Measurements from ENCODE around the gene PALB2. TPM values are rescaled to one million over a fixed set of nuclear protein-coding genes. Genes with fewer than 3 reads are reported as not detected.

Gene PALB2
- total and polyA plus RNA-seq, 9 of the 15 experiments (the other 6 are each of a cell fraction or from before 2014, with no cell fraction given): 7.0 to 25.8 (median 15.2) TPM

GRCh38 chr16:23678430-23679273 lies 37.5 kb upstream of the PALB2 start, which contains the start of gene PLK1 (continued):
- TF ChIP-seq ZNF224 (CRISPR knock-in tag; IDR thresholded peaks at IDR 0.05) (no peak), SIX5 (IDR thresholded peaks at IDR 0.05; ENCODE audit: borderline replicate concordance in 1 of 2, insufficient read depth in 1 of 2, low read depth in 1 of 2, low read length in 2 of 2) (no peak), STAG1 (CRISPR knock-in tag; IDR thresholded peaks at IDR 0.05; ENCODE audit: borderline replicate concordance) (no peak), ZNF609 (CRISPR knock-in tag; IDR thresholded peaks at IDR 0.05; ENCODE audit: borderline replicate concordance) (no peak), NCOA1 (IDR thresholded peaks at IDR 0.05; ENCODE audit: low read depth) (peak; percentile 57), BMI1 (IDR thresholded peaks at IDR 0.05; ENCODE audit: low read length) (no peak), JUNB (CRISPR knock-in tag; conservative IDR thresholded peaks at IDR 0.05) (no peak), ZNF431 (CRISPR knock-in tag; IDR thresholded peaks at IDR 0.05) (peak; percentile 53; the same call in 1 of the 2 replicates), TGIF2 (CRISPR knock-in tag; IDR thresholded peaks at IDR 0.05) (no peak; the same call in 1 of the 2 replicates), NEUROD1 (IDR thresholded peaks at IDR 0.05; ENCODE audit: borderline replicate concordance, low read depth, low read length, partially characterized antibody) (peak; percentile 53)
- TF ChIP-seq, protein P1, sequence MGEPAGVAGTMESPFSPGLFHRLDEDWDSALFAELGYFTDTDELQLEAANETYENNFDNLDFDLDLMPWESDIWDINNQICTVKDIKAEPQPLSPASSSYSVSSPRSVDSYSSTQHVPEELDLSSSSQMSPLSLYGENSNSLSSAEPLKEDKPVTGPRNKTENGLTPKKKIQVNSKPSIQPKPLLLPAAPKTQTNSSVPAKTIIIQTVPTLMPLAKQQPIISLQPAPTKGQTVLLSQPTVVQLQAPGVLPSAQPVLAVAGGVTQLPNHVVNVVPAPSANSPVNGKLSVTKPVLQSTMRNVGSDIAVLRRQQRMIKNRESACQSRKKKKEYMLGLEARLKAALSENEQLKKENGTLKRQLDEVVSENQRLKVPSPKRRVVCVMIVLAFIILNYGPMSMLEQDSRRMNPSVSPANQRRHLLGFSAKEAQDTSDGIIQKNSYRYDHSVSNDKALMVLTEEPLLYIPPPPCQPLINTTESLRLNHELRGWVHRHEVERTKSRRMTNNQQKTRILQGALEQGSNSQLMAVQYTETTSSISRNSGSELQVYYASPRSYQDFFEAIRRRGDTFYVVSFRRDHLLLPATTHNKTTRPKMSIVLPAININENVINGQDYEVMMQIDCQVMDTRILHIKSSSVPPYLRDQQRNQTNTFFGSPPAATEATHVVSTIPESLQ (CRISPR knock-in tag; IDR thresholded peaks at IDR 0.05): 0 out of 2 replicates have a peak, but pooled peaks have one; percentile 66
- TF ChIP-seq, protein P2, sequence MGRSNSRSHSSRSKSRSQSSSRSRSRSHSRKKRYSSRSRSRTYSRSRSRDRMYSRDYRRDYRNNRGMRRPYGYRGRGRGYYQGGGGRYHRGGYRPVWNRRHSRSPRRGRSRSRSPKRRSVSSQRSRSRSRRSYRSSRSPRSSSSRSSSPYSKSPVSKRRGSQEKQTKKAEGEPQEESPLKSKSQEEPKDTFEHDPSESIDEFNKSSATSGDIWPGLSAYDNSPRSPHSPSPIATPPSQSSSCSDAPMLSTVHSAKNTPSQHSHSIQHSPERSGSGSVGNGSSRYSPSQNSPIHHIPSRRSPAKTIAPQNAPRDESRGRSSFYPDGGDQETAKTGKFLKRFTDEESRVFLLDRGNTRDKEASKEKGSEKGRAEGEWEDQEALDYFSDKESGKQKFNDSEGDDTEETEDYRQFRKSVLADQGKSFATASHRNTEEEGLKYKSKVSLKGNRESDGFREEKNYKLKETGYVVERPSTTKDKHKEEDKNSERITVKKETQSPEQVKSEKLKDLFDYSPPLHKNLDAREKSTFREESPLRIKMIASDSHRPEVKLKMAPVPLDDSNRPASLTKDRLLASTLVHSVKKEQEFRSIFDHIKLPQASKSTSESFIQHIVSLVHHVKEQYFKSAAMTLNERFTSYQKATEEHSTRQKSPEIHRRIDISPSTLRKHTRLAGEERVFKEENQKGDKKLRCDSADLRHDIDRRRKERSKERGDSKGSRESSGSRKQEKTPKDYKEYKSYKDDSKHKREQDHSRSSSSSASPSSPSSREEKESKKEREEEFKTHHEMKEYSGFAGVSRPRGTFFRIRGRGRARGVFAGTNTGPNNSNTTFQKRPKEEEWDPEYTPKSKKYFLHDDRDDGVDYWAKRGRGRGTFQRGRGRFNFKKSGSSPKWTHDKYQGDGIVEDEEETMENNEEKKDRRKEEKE (IDR thresholded peaks at IDR 0.05; ENCODE audit: borderline replicate concordance in 1 of 2, control insufficient read depth in 1 of 2, low read depth in 2 of 2, low read length in 1 of 2): no peak
- TF ChIP-seq, protein P3, sequence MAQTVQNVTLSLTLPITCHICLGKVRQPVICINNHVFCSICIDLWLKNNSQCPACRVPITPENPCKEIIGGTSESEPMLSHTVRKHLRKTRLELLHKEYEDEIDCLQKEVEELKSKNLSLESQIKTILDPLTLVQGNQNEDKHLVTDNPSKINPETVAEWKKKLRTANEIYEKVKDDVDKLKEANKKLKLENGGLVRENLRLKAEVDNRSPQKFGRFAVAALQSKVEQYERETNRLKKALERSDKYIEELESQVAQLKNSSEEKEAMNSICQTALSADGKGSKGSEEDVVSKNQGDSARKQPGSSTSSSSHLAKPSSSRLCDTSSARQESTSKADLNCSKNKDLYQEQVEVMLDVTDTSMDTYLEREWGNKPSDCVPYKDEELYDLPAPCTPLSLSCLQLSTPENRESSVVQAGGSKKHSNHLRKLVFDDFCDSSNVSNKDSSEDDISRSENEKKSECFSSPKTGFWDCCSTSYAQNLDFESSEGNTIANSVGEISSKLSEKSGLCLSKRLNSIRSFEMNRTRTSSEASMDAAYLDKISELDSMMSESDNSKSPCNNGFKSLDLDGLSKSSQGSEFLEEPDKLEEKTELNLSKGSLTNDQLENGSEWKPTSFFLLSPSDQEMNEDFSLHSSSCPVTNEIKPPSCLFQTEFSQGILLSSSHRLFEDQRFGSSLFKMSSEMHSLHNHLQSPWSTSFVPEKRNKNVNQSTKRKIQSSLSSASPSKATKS (CRISPR knock-in tag; IDR thresholded peaks at IDR 0.05): no peak

Data from K562 (cell line).